ENCODE measurements around the gene HTR7.
"Not testable (repeated sequence)": the region's sequence is repeated elsewhere in the genome, so short reads cannot be mapped to it uniquely, and the experiment has no call there.

Gene HTR7

DNA sequence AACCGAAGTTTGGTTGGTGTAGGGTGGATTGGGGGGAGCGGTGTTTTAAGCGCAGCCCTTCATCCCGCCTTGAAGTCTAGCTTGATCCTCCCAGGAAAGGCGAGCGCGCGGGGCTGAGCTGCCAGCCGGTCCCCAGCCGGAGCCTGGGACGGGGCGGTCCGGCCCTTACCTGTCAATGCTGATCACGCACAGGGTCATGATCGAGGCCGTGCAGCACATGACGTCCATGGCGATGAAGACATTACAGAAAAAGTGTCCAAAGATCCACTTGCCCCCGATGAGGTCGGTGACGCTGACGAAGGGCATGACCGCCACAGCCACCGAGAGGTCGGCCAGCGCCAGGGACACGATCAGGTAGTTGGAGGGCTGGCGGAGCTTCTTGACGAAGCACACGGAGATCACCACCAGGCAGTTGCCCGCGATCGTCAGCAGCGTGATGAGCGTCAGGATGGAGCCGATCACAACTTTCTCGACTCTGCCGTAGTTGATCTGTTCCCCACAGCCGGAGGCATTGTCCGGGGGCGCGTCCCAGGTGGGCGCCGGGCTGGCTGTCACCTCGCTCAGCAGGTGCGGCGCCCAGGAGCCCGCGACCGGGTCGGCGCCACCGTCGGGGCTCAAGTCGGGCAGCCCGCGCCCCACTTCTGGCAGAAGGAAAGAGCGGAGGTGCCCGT is 740 bp downstream of the HTR7 start:
- peak; percentile 7 for DNase-seq

DNA sequence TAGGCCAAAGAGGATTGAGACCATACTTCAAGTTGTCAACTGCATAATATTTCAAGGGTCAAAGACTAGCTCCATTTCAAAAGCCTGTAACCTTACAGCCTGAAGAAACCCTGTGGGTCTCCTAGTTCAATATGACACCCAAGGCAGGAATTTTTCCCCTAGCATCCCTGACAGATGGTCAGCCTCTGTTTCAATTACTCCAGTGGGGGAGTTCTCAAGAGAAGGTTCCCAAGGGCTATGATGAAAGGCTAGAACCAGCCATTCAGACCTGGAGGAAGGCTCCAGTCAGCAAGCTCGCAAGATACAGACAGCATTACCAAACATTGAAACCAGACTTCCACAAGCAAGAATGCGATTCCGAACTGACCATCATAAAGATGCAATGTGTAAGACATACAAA is 1.6 kb downstream of the HTR7 start:
- no peak for DNase-seq

- DNase-seq: no peak
These were observed 2.7 kb downstream of the HTR7 start for GRCh38 chr10:90855126-90855525.

GRCh38 chr10:90849956-90850749 is 7.7 kb downstream of the HTR7 start:
- no peak for DNase-seq

- no peak for DNase-seq
These were observed 10.4 kb downstream of the HTR7 start for GRCh38 chr10:90847436-90847835.

- DNase-seq: no peak
These were observed 11.1 kb downstream of the HTR7 start for GRCh38 chr10:90846746-90847145.

DNA sequence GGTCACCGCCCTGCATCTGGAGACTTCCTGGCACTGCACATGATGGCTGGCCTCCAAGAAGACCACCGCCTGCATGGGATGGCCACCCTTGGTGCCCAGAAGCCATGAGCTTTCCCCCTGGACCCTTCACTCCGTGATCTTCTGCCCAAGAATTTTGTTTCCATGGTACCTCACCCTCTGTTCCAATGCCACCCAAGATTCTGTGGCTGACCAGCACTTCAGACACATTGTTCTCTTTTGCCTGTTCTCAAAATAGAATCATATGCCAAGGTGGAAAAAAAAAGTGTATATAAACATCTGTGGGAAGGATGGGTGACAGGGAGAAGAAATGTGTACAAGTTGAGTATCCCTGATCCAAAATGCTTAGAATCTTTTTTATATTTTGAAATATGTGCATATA is 12.1 kb downstream of the HTR7 start:
- DNase-seq: no peak

DNA sequence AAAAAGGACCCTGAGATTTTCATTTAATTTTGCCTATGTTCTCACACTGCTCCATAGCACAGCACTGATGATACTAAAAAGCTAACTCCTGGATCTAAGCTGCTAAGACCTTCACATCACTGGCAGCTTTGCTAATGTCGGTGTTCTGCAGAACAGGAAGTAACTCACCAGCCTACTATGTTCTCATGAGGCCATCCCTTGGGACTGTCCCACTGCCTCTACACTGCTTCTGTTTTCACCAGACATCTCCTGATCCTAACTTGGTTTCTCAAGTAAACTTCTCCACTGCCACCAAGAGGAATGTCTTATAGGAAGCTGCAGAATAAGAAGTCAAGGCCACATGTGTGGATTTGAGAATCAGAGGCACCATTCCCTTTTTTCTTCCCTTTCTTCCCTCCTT is 15.1 kb downstream of the HTR7 start:
- DNase-seq: no peak

GRCh38 chr10:90837486-90837885 is 20.4 kb downstream of the HTR7 start:
- no peak for DNase-seq

DNA sequence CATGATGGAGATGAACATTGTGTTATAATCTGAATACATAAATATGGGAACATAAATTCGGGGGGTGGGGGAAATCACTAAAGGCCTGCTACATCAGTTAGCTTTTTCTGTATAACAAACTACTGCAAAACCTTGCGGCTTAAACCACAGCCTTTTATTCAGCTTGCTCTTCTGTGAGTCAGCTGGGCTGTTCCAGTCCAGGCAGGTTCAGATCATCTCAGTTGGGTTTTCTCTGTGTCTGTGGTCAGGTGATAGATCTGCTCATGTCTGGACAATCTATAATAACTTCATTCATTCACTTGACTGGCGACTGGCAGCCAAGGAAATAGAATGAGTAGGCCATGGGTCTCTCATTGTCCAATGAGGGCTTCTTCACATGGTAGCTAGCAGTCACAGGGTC is 23.5 kb downstream of the HTR7 start:
- DNase-seq: no peak

DNA sequence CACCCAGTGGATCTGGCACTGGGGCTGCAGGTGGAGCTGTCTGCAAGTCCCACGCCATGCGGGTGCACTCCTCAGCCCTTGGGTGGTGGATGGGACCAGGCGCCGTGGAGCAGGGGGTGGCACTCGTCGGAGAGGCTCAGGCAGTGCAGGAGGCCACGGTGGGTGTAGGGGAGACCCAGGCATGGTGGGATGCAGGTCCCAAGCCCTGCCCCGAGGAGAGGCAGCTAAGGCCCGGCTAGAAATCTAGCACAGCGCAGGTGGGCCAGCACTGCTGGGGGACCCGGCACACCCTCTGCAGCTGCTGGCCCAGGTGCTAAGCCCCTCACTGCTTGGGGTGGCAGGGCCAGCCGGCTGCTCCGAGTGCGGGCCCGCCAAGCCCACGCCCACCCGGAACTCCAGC is 25.7 kb downstream of the HTR7 start:
- DNase-seq: no peak

DNA sequence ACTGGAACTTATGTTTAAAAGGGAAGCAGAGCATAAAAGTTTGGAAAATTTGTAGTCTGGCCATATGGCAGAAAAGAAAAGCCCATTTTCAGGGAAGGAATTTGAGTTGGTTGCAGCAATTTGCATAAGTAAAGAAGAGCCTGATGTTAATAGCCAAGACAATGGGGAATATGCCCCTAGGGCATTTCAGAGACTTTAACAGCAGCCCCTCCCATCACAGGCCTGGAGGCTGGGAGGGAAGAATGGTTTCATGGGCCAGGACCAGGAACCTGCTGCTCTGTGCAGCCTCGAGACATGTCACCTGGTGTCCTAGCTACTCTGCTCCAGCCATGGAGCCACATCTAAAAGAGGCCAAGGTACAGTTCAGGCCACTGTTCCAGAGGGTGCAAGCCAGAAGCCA is 35.3 kb downstream of the HTR7 start:
- no peak for DNase-seq

DNA sequence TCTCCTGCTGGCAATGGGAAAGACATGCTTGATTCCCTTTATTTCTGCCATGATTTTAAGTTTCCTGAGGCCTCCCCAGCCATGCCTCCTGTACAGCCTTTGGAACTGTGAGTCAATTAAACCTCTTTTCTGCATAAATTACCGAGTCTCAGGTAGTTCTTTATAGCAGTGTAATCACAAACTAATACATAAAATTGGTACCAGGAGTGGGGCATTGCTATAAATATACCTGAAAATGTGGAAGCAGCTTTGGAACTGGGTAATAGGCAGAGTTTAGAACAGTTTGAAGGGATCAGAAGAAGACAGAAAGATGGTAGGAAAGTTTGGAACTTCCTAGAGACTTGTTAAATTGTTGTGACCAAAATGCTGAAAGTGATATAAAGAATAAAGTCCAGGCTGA is 36.0 kb downstream of the HTR7 start:
- DNase-seq: not testable (repeated sequence)

DNA sequence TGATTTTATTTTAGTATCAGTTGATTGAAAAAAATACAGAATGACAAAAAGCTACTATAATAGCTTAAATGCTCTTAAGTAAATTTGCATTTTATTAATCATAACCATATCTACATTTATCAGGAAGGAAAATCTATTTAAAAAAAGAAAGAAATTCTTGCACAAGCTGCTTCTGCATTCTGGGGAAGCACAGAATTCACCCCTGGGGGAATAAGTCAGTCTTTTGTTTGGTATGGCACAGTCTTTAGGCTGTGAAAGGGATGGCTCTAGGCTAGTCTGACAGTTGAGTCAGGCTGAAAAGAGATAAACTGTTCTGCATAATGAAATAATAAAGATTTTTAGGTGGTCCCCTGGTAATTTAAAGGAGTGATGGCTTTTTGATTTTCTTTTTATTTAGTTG is 37.9 kb downstream of the HTR7 start:
- DNase-seq: no peak

DNA sequence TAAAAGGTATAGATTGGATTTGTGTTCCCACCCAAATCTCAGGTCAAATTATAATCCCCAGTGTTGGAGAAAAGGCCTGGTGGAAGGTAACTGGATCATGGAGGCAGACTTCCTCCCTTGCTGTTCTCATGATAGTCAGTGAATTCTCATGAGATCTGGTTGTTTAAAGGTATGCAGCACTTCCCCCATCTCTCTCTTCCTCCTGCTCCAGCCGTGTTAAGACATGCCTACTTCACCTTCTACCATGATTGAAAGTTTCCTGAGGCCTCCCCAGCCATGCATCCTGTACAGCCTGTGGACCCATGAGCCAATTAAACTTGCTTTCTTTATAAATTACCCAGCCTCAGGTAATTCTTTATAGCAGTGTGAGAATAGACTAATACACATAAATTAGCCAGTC is 39.1 kb downstream of the HTR7 start:
- no peak for DNase-seq

- no peak for DNase-seq
These were observed 40.5 kb downstream of the HTR7 start for GRCh38 chr10:90817128-90817889.

GRCh38 chr10:90816466-90816865 is 41.4 kb downstream of the HTR7 start:
- DNase-seq: no peak

- no peak for DNase-seq
These were observed 44.1 kb downstream of the HTR7 start for GRCh38 chr10:90813594-90814365.

DNA sequence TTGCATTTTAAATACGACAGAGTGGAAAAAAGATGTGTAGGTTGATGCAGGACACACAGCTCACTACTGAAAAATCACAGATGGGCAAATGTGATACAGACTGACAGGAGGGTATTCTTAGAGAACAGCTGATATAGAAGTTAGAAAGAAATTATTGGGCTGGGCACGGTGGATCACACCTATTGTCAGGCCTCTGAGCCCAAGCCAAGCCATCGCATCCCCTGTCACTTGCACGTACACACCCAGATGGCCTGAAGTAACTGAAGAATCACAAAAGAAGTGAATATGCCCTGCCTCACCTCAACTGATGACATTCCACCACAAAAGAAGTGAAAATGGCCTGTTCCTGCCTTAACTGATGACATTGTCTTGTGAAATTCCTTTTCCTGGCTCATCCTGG is 50.7 kb downstream of the HTR7 start:
- not testable (repeated sequence) for DNase-seq

DNA sequence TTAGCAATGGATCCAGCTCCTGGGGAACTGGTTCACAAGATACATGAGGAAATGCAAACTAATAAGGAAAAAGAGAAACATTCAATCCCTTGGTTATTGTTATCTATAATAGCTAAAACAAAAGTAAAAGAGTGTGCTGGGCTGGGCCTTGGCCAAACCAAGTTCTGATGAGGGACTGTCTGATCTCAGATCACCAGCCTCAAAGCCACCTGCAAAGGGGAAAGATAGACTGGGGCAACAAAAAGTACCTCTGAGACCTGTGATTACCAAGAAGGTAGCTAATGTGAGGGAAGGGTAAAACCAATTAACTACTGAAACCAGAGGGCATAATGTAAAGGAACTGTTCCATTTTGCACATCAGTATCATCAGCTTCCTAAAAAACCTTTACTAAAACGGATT is 51.2 kb downstream of the HTR7 start:
- no peak for DNase-seq

DNA sequence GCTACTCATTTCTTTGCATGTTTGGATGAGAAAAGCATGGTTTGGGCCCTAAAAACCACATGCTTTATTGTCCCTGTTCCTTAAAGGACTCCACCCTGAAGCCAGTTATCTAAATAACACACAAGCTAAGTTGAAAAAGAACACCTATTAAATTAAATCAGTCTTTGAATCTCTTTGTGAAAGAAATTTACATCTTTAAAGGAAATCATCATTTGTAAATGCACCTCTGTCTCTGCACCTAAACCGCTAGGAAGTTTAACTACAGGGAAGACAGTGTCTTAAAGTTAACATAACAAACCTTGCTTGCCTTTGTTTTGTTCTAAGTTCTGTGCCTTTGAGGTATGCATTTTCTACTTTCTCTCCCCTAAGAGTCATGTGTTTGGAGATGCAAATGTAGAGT is 52.6 kb downstream of the HTR7 start:
- no peak for DNase-seq

- DNase-seq: no peak
These were observed 53.5 kb downstream of the HTR7 start for GRCh38 chr10:90804354-90804753.

DNA sequence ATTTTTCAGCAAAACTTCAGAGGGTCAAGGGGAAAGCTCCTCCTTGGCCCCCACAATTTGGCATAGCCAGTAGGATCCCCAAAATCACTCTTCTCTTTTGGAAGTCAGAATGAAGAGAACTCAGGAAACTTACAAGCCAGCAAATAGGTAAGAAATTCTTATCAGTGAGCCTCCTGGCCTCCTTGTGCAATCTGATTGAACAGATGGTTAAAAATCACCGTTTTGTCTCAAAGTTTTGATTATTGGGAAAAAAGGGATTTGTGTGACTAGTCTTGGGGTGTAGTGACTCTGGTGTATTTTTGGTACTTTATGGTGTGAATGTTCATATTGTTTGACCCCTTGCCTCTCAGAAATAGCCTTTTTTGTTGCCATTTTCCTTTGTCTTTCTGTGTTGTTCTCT is 56.2 kb downstream of the HTR7 start:
- no peak for DNase-seq
